ENCODE measurements around the gene ATP2A1. TPM values are rescaled to one million over a fixed set of nuclear protein-coding genes. Genes with fewer than 3 reads are reported as not detected.

The ATP2A1 gene
- total and polyA plus RNA-seq, 2 of the 13 experiments (the other 11 are each of a cell fraction or from before 2014, with no cell fraction given), result 3.2 to 12.5 TPM

DNA sequence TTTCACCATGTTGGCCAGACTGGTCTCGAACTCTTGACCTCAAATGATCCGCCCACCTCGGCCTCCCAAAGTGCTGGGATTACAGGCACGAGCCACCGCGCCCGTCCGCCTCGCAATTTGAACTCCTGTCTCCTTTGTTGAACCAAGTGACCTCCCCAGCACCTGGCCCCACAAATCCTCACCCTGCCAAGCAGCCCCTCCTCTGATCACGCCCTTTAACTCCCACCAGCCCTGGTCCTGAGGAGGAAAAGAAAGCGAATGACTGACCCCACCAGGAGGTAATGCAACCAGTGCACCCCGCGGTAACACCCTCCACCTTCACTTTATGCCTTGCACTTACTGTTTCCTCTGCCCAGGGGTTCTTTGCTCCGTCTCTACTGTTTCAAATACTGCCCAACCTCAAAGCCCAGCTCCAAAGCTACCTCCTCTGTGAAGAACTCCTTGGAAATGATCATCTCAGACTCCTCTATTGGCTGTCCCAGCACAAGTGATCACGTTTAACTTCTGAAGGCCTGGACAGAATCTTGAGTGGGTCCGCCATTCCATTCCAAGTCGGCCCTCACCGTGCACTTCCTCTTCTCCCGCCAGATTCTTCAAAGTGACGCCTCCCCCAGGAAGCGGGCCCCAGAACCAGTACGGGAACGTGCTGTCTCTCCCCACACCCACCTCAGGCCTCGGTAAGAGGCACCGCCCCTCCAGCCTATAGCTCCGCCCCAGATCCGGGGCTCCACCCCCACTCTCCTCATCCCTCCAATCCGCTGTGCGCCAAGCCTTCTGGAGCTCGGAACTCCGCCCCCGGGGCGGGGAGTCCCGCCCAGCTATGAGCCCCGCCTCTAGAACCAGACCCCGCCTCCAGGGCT is 57.9 kb downstream of the ATP2A1 start (continued):
- TF ChIP-seq, protein P1, sequence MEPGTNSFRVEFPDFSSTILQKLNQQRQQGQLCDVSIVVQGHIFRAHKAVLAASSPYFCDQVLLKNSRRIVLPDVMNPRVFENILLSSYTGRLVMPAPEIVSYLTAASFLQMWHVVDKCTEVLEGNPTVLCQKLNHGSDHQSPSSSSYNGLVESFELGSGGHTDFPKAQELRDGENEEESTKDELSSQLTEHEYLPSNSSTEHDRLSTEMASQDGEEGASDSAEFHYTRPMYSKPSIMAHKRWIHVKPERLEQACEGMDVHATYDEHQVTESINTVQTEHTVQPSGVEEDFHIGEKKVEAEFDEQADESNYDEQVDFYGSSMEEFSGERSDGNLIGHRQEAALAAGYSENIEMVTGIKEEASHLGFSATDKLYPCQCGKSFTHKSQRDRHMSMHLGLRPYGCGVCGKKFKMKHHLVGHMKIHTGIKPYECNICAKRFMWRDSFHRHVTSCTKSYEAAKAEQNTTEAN (CRISPR knock-in tag; conservative IDR thresholded peaks at IDR 0.05), result no peak; the same call in 1 of the 2 replicates
- TF ChIP-seq ZNF749 (CRISPR knock-in tag; IDR thresholded peaks at IDR 0.05; ENCODE audit: borderline replicate concordance) (no peak), YEATS2 (CRISPR knock-in tag; IDR thresholded peaks at IDR 0.05; ENCODE audit: borderline replicate concordance) (peak; percentile 51; the same call in 1 of the 2 replicates), PHF20 (CRISPR knock-in tag; IDR thresholded peaks at IDR 0.05) (peak; percentile 26; the same call in 1 of the 2 replicates), ZNF816 (CRISPR knock-in tag; IDR thresholded peaks at IDR 0.05; ENCODE audit: borderline replicate concordance) (no peak), REL (CRISPR knock-in tag; conservative IDR thresholded peaks at IDR 0.05) (no peak), ZNF138 (CRISPR knock-in tag; IDR thresholded peaks at IDR 0.05; ENCODE audit: low read depth) (no peak), PHF5A (CRISPR knock-in tag; IDR thresholded peaks at IDR 0.05; ENCODE audit: low read depth, unreplicated experiment) (no peak)
- TF ChIP-seq, protein P2, sequence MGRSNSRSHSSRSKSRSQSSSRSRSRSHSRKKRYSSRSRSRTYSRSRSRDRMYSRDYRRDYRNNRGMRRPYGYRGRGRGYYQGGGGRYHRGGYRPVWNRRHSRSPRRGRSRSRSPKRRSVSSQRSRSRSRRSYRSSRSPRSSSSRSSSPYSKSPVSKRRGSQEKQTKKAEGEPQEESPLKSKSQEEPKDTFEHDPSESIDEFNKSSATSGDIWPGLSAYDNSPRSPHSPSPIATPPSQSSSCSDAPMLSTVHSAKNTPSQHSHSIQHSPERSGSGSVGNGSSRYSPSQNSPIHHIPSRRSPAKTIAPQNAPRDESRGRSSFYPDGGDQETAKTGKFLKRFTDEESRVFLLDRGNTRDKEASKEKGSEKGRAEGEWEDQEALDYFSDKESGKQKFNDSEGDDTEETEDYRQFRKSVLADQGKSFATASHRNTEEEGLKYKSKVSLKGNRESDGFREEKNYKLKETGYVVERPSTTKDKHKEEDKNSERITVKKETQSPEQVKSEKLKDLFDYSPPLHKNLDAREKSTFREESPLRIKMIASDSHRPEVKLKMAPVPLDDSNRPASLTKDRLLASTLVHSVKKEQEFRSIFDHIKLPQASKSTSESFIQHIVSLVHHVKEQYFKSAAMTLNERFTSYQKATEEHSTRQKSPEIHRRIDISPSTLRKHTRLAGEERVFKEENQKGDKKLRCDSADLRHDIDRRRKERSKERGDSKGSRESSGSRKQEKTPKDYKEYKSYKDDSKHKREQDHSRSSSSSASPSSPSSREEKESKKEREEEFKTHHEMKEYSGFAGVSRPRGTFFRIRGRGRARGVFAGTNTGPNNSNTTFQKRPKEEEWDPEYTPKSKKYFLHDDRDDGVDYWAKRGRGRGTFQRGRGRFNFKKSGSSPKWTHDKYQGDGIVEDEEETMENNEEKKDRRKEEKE (IDR thresholded peaks at IDR 0.05), result no peak
- TF ChIP-seq, protein P3, sequence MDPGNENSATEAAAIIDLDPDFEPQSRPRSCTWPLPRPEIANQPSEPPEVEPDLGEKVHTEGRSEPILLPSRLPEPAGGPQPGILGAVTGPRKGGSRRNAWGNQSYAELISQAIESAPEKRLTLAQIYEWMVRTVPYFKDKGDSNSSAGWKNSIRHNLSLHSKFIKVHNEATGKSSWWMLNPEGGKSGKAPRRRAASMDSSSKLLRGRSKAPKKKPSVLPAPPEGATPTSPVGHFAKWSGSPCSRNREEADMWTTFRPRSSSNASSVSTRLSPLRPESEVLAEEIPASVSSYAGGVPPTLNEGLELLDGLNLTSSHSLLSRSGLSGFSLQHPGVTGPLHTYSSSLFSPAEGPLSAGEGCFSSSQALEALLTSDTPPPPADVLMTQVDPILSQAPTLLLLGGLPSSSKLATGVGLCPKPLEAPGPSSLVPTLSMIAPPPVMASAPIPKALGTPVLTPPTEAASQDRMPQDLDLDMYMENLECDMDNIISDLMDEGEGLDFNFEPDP (CRISPR knock-in tag; conservative IDR thresholded peaks at IDR 0.05), result no peak
- TF ChIP-seq, protein P4, sequence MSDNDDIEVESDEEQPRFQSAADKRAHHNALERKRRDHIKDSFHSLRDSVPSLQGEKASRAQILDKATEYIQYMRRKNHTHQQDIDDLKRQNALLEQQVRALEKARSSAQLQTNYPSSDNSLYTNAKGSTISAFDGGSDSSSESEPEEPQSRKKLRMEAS (IDR thresholded peaks at IDR 0.05), result peak; percentile 69; the same call in 1 of the 2 replicates
- TF ChIP-seq, protein P5, sequence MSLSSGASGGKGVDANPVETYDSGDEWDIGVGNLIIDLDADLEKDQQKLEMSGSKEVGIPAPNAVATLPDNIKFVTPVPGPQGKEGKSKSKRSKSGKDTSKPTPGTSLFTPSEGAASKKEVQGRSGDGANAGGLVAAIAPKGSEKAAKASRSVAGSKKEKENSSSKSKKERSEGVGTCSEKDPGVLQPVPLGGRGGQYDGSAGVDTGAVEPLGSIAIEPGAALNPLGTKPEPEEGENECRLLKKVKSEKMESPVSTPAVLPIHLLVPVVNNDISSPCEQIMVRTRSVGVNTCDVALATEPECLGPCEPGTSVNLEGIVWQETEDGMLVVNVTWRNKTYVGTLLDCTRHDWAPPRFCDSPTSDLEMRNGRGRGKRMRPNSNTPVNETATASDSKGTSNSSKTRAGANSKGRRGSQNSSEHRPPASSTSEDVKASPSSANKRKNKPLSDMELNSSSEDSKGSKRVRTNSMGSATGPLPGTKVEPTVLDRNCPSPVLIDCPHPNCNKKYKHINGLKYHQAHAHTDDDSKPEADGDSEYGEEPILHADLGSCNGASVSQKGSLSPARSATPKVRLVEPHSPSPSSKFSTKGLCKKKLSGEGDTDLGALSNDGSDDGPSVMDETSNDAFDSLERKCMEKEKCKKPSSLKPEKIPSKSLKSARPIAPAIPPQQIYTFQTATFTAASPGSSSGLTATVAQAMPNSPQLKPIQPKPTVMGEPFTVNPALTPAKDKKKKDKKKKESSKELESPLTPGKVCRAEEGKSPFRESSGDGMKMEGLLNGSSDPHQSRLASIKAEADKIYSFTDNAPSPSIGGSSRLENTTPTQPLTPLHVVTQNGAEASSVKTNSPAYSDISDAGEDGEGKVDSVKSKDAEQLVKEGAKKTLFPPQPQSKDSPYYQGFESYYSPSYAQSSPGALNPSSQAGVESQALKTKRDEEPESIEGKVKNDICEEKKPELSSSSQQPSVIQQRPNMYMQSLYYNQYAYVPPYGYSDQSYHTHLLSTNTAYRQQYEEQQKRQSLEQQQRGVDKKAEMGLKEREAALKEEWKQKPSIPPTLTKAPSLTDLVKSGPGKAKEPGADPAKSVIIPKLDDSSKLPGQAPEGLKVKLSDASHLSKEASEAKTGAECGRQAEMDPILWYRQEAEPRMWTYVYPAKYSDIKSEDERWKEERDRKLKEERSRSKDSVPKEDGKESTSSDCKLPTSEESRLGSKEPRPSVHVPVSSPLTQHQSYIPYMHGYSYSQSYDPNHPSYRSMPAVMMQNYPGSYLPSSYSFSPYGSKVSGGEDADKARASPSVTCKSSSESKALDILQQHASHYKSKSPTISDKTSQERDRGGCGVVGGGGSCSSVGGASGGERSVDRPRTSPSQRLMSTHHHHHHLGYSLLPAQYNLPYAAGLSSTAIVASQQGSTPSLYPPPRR (CRISPR knock-in tag; IDR thresholded peaks at IDR 0.05; ENCODE audit: borderline replicate concordance), result no peak
- TF ChIP-seq, protein P6, sequence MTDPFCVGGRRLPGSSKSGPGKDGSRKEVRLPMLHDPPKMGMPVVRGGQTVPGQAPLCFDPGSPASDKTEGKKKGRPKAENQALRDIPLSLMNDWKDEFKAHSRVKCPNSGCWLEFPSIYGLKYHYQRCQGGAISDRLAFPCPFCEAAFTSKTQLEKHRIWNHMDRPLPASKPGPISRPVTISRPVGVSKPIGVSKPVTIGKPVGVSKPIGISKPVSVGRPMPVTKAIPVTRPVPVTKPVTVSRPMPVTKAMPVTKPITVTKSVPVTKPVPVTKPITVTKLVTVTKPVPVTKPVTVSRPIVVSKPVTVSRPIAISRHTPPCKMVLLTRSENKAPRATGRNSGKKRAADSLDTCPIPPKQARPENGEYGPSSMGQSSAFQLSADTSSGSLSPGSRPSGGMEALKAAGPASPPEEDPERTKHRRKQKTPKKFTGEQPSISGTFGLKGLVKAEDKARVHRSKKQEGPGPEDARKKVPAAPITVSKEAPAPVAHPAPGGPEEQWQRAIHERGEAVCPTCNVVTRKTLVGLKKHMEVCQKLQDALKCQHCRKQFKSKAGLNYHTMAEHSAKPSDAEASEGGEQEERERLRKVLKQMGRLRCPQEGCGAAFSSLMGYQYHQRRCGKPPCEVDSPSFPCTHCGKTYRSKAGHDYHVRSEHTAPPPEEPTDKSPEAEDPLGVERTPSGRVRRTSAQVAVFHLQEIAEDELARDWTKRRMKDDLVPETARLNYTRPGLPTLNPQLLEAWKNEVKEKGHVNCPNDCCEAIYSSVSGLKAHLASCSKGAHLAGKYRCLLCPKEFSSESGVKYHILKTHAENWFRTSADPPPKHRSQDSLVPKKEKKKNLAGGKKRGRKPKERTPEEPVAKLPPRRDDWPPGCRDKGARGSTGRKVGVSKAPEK (CRISPR knock-in tag; IDR thresholded peaks at IDR 0.05; ENCODE audit: borderline replicate concordance), result no peak

Data from HepG2 (cell line).